Non-pigmented ciliary epithelial cell (primary cell): Measurements from ENCODE around the gene PRR33.

ENCODE experiments used
- DNase-seq: peaks from one replicate; pipeline ENCODE4 v3.0.0-alpha.2; 2010; ENCODE audit warnings: low read depth

The PRR33 gene

GRCh38 chr11:1927848-1928469, 36.3 kb upstream of the PRR33 start:
- DNase-seq, result no peak

GRCh38 chr11:1927026-1927847, 35.5 kb upstream of the PRR33 start:
- no peak for DNase-seq

GRCh38 chr11:1926156-1927025, 34.7 kb upstream of the PRR33 start:
- no peak for DNase-seq

- no peak for DNase-seq
These were observed 33.9 kb upstream of the PRR33 start for GRCh38 chr11:1925373-1926155.

- DNase-seq, result no peak
These were observed 33.1 kb upstream of the PRR33 start for GRCh38 chr11:1924646-1925372.

- DNase-seq, result no peak
These were observed 32.5 kb upstream of the PRR33 start for GRCh38 chr11:1924181-1924580.

- DNase-seq, result no peak
These were observed 31.7 kb upstream of the PRR33 start for GRCh38 chr11:1923201-1923956.

- no peak for DNase-seq
These were observed 30.9 kb upstream of the PRR33 start for GRCh38 chr11:1922481-1923081.

GRCh38 chr11:1921574-1922141, 30.0 kb upstream of the PRR33 start:
- DNase-seq, result no peak

- DNase-seq, result no peak
These were observed 29.3 kb upstream of the PRR33 start for GRCh38 chr11:1920909-1921573.

GRCh38 chr11:1920128-1920908, 28.6 kb upstream of the PRR33 start:
- no peak for DNase-seq

GRCh38 chr11:1919391-1920127, 27.9 kb upstream of the PRR33 start, which contains the start of gene TNNT3:
Gene TNNT3 (plus strand): TSS chr11:1919703. CDS start chr11:1922875, 3,172 bp downstream.
- no peak for DNase-seq

- no peak for DNase-seq
These were observed 27.0 kb upstream of the PRR33 start for GRCh38 chr11:1918436-1919315.

- no peak for DNase-seq
These were observed 26.1 kb upstream of the PRR33 start for GRCh38 chr11:1917523-1918435.

- DNase-seq, result no peak
These were observed 25.4 kb upstream of the PRR33 start for GRCh38 chr11:1916986-1917522.
